OCI-LY1 (cell line): ENCODE results near the gene ASIC5.

ENCODE experiments used
- EZH2 ChIP-seq: fragments of 200-600 bp; sonication (generic), shearing (Covaris generic); IDR thresholded peaks from 2 replicates; pipeline ENCODE4 v1.8.0; 2017; ENCODE audit warnings: borderline replicate concordance, mixed run types, mild to moderate bottlenecking, antibody characterized with exemption, low read length, moderate library complexity, mixed read lengths
- TF ChIP-seq, protein P1 (sequence below): fragments of 200-600 bp; sonication (generic), shearing (Covaris generic); IDR thresholded peaks from 2 replicates; pipeline ENCODE4 v1.5.1; 2017; ENCODE audit warnings: mild to moderate bottlenecking, antibody characterized with exemption, low read length, moderate library complexity, mixed read lengths

DNA sequence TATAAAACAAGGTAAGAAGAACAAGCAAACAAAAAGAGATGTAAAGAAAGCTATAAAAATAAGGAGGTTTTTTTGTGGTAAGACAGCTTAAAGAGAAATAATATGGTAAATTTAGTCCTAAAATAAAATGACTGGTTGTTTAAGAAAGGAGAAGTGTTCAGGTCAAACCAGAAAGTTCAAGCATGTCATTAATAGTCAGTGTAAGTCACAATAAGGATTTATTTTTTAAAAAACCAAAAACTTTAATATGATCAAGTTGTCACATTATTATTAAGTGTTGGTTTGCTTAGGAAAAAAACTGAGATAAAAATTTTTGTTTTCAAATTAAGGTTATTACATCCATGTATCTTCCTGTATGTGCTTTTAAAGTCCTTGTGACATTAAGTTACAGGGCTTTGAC, 19.1 kb downstream of the ASIC5 start:
- TF ChIP-seq, protein P1, sequence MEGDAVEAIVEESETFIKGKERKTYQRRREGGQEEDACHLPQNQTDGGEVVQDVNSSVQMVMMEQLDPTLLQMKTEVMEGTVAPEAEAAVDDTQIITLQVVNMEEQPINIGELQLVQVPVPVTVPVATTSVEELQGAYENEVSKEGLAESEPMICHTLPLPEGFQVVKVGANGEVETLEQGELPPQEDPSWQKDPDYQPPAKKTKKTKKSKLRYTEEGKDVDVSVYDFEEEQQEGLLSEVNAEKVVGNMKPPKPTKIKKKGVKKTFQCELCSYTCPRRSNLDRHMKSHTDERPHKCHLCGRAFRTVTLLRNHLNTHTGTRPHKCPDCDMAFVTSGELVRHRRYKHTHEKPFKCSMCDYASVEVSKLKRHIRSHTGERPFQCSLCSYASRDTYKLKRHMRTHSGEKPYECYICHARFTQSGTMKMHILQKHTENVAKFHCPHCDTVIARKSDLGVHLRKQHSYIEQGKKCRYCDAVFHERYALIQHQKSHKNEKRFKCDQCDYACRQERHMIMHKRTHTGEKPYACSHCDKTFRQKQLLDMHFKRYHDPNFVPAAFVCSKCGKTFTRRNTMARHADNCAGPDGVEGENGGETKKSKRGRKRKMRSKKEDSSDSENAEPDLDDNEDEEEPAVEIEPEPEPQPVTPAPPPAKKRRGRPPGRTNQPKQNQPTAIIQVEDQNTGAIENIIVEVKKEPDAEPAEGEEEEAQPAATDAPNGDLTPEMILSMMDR = no peak
- TF ChIP-seq EZH2 = no peak
